Thyroid gland (tissue), 4 donors: ENCODE data around the gene KLF1. TPM values are rescaled to one million over a fixed set of nuclear protein-coding genes. Genes with fewer than 3 reads are reported as not detected.

ENCODE experiments used
- DNase-seq, 2 donors: peaks; one replicate each; pipeline ENCODE4 v3.0.0-alpha.2; 2019
- H3K27ac ChIP-seq, 3 donors: fragments of 200-600 bp; sonication (generic); 1 replicate in 2 of 3; 2 replicates in 1 of 3; pipeline ENCODE4 v1.5.1; 2016 to 2019; ENCODE audit warnings: mild to moderate bottlenecking in 1 of 3, moderate library complexity in 1 of 3
- H3K27me3 ChIP-seq: fragments of 200-600 bp; sonication (generic); one replicate; pipeline ENCODE4 v1.5.1; 2019
- H3K36me3 ChIP-seq, 2 donors: fragments of 200-600 bp; sonication (generic); one replicate each; pipeline ENCODE4 v1.5.1; 2016 to 2019
- H3K4me1 ChIP-seq, 2 donors: fragments of 200-600 bp; sonication (generic); one replicate each; pipeline ENCODE4 v1.5.1; 2017 to 2019
- H3K4me3 ChIP-seq, 3 donors: fragments of 200-600 bp; sonication (generic); replicated peaks in 1 of 3; 1 replicate in 2 of 3; 2 replicates in 1 of 3; pipeline ENCODE4 v1.5.1; 2016; ENCODE audit warnings: mild to moderate bottlenecking in 1 of 3
- H3K9me3 ChIP-seq: fragments of 200-600 bp; sonication (generic); one replicate; pipeline ENCODE4 v1.5.1; 2017
- CTCF ChIP-seq, 6 experiments: fragments of 200-600 bp in 3 of 6; fragments of 450-650 bp in 3 of 6; sonication (generic) in 3 of 6; IDR thresholded peaks; one replicate each; pipeline ENCODE4 v1.5.1; 2016 to 2019; ENCODE audit warnings: antibody characterized with exemption in 6 of 6, mild to moderate bottlenecking in 2 of 6, inconsistent platforms in 1 of 6, moderate library complexity in 1 of 6
- POLR2A ChIP-seq, 2 donors: fragments of 450-650 bp; IDR thresholded peaks; one replicate each; pipeline ENCODE4 v1.6.1; 2017; ENCODE audit warnings: antibody characterized with exemption in 2 of 2, mild to moderate bottlenecking in 2 of 2, moderate library complexity in 1 of 2
- WGBS, 2 donors: methylation state at CpG; one replicate each; pipeline ENCODE4 v1.1.5; 2017; 5-methylcytosine and 5-hydroxymethylcytosine counted together
- intact Hi-C: fragments of 100-400 bp; cut with DNase I; formaldehyde crosslinking; loops from one replicate; pipeline ENCODE4 v1.15.1; 2023
- total RNA-seq, 4 donors: library from RNA; depleted of rRNA; stranded (reverse); fragments of >200 nt; gene quantifications; one replicate each; pipeline ENCODE4 v1.2.3, GENCODE V29; 2016

KLF1 gene
- total RNA-seq: not detected

- no peaks in the 10 kb centered on the region for H3K27me3 ChIP-seq
- no peak within 1 kb of the TSS for H3K4me3 ChIP-seq
- peaks cover 19 to 22% of the 10 kb centered on the region in 2 donors for H3K4me1 ChIP-seq
- TF ChIP-seq CTCF (IDR thresholded peaks at IDR 0.05) (no peak), POLR2A (IDR thresholded peaks at IDR 0.05) (no peak)
- no peaks in the 10 kb centered on the region for H3K9me3 ChIP-seq
- no peak within 1 kb of the TSS for H3K27ac ChIP-seq
- DNase-seq: no peak
- intact Hi-C loops: loop anchor here (2.0 to 10.0 kb wide), 2 partner anchors 48 to 78 kb away; partner anchors contain the start of genes CALR and FARSA
- WGBS, 2 donors: 71 to 75% methylated on average over 7 to 11 of the region's 17 CpGs
- no peaks in the 10 kb centered on the region for H3K36me3 ChIP-seq
These were observed at the start of gene KLF1 for GRCh38 chr19:12886969-12887747. Gene KLF1, minus strand, starts transcription at chr19:12887201. Its CDS starts 61 bp downstream, at chr19:12887140.

- peak overlapping the region in 1 of 3 donors; percentile 70 for H3K27ac ChIP-seq
- no peak for TF ChIP-seq POLR2A (IDR thresholded peaks at IDR 0.05)
- TF ChIP-seq CTCF (IDR thresholded peaks at IDR 0.05): no peak
- H3K4me1 ChIP-seq: peaks cover 32 to 39% of the 10 kb centered on the region in 2 donors
- no peak overlapping the region for H3K4me3 ChIP-seq
- H3K27me3 ChIP-seq: no peaks in the 10 kb centered on the region
- whole genome bisulfite sequencing, 2 donors: 74 to 78% methylated on average over 7 of the region's 7 CpGs
- peaks cover 25 to 28% of the 10 kb centered on the region in 2 donors for H3K36me3 ChIP-seq
- intact Hi-C loops: loop anchor here (10.0 kb wide), 1 partner anchor 52 kb away; the partner anchor contains the start of genes DNASE2 and KLF1
- no peaks in the 10 kb centered on the region for H3K9me3 ChIP-seq
- no peak for DNase-seq
These were observed 49.6 kb upstream of the KLF1 start for GRCh38 chr19:12936582-12936981.

- Histone ChIP-seq H3K4me1 (peaks cover 18 to 24% of the 10 kb centered on the region in 2 donors), H3K27ac (no peak overlapping the region), H3K27me3 (no peaks in the 10 kb centered on the region), H3K36me3 (peaks cover 13% of the 10 kb centered on the region in 2 donors), H3K4me3 (no peak overlapping the region), H3K9me3 (no peaks in the 10 kb centered on the region)
- 90 to 91% methylated on average over 10 of the region's 10 CpGs for WGBS, 2 donors
- intact Hi-C loops: loop anchor here (10.0 kb wide), 1 partner anchor 50 kb away; the partner anchor contains the start of genes DNASE2 and KLF1
- no peak for DNase-seq
- TF ChIP-seq CTCF (IDR thresholded peaks at IDR 0.05): no peak
- TF ChIP-seq POLR2A (IDR thresholded peaks at IDR 0.05): no peak
These were observed 48.1 kb upstream of the KLF1 start for GRCh38 chr19:12935071-12935470.

GRCh38 chr19:12933287-12934072, 46.5 kb upstream of the KLF1 start, which contains the start of gene FARSA:
Gene FARSA, minus strand, starts transcription at chr19:12933711. Its CDS starts 15 bp downstream, at chr19:12933696.
- WGBS, 2 donors: 3 to 14% methylated on average over 17 to 26 of the region's 51 CpGs
- peak within 1 kb of the TSS; percentile 56 to 78 (median 59) for H3K27ac ChIP-seq
- peaks cover 13 to 17% of the 10 kb centered on the region in 2 donors for H3K36me3 ChIP-seq
- H3K27me3 ChIP-seq: no peaks in the 10 kb centered on the region
- TF ChIP-seq CTCF (IDR thresholded peaks at IDR 0.05) (no peak), POLR2A (IDR thresholded peaks at IDR 0.05) (peak in 1 of 2 donors; percentile 75)
- intact Hi-C loops: loop anchor here (10.0 kb wide), 1 partner anchor 49 kb away; the partner anchor contains the start of genes DNASE2 and KLF1
- DNase-seq: peak; percentile 95
- H3K4me1 ChIP-seq: peaks cover 13 to 18% of the 10 kb centered on the region in 2 donors
- no peaks in the 10 kb centered on the region for H3K9me3 ChIP-seq
- peak within 1 kb of the TSS; percentile 34 to 92 (median 65) for H3K4me3 ChIP-seq
